Measurements from ENCODE around the gene GALNT14. TPM values are rescaled to one million over a fixed set of nuclear protein-coding genes. Genes with fewer than 3 reads are reported as not detected.

The GALNT14 gene
- total RNA-seq, 1 donor: 0.72 TPM

GRCh38 chr2:30883184-30883583 is 255.1 kb downstream of the GALNT14 start:
- no peak for TF ChIP-seq CTCF (IDR thresholded peaks at IDR 0.05; ENCODE audit: insufficient read depth, low read length)
- H3K4me3 ChIP-seq (ENCODE audit: low read depth, low read length): no peak overlapping the region
- no peak for DNase-seq (ENCODE audit: low read depth)

GRCh38 chr2:30880516-30880915 is 257.7 kb downstream of the GALNT14 start:
- DNase-seq (ENCODE audit: low read depth): no peak
- no peak for TF ChIP-seq CTCF (IDR thresholded peaks at IDR 0.05; ENCODE audit: insufficient read depth, low read length)
- no peak overlapping the region for H3K4me3 ChIP-seq (ENCODE audit: low read depth, low read length)

GRCh38 chr2:30877833-30878232 is 260.4 kb downstream of the GALNT14 start:
- H3K4me3 ChIP-seq (ENCODE audit: low read depth, low read length): no peak overlapping the region
- DNase-seq (ENCODE audit: low read depth): no peak
- no peak for TF ChIP-seq CTCF (IDR thresholded peaks at IDR 0.05; ENCODE audit: insufficient read depth, low read length)

- no peak for DNase-seq (ENCODE audit: low read depth)
- H3K4me3 ChIP-seq (ENCODE audit: low read depth, low read length): no peak overlapping the region
These were observed 265.4 kb downstream of the GALNT14 start for GRCh38 chr2:30872797-30873196.

GRCh38 chr2:30871980-30872789 is 266.1 kb downstream of the GALNT14 start:
- no peak for DNase-seq (ENCODE audit: low read depth)
- H3K4me3 ChIP-seq (ENCODE audit: low read depth, low read length): no peak overlapping the region
- no peak for TF ChIP-seq CTCF (IDR thresholded peaks at IDR 0.05; ENCODE audit: insufficient read depth, low read length)

More at GRCh38 chr2:30872797-30873196, 265.4 kb downstream of the GALNT14 start:
- no peak for TF ChIP-seq CTCF (IDR thresholded peaks at IDR 0.05; ENCODE audit: insufficient read depth, low read length)

- no peak overlapping the region for H3K4me3 ChIP-seq (ENCODE audit: low read depth, low read length)
- no peak for DNase-seq (ENCODE audit: low read depth)
- no peak for TF ChIP-seq CTCF (IDR thresholded peaks at IDR 0.05; ENCODE audit: insufficient read depth, low read length)
These were observed 266.8 kb downstream of the GALNT14 start for GRCh38 chr2:30871440-30871839.

Measured in fibroblast of the aortic adventitia (primary cell).